GM18499 (cell line): ENCODE measurements around the gene MAN1B1.

Source experiments
- ATAC-seq: cut with Tn5 transposase; IDR thresholded peaks from one replicate; pipeline ENCODE4 v1.9.1; 2021; ENCODE audit warnings: moderate number of reproducible peaks; ENCODE audit not compliant: insufficient read depth, unreplicated experiment

Gene MAN1B1

DNA sequence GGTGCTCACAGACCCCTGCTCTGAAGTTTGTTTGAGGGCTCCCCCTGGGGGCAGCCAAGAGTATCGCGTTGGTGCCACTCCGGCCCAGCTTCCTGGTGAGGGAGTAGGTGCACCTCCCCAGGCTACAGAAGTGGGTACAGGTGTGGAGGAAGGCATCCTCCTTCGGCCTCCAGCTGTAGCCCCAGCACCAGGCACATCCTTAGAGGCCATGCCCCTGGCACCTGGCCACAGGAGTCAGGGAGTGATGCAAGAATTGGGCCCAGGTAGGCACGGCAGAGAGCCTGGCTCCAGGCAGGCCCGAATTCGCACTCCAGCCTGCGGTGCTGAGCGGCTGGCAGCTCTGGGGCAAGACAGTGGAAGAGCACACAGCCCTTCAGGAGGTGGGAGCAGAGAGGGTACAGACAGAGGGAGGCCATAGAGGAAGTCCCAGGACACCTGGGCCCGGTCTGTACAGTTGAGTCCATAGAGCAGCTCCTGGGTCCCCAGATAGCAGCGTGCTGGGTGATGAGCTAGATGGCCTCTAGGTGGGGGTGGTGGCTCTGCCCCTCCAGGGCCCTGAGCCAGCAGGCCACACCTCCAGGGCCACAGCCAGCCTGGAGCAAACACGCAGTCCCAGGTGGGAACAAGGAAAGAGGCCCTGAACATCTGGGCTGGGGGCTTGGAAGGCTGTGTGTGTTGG is 18.8 kb upstream of the MAN1B1 start:
- no peak for ATAC-seq

- no peak for ATAC-seq
These were observed 18.0 kb upstream of the MAN1B1 start for GRCh38 chr9:137068539-137069507.

GRCh38 chr9:137069508-137070091 is 17.2 kb upstream of the MAN1B1 start:
- ATAC-seq = no peak

- peak; percentile 43 for ATAC-seq
These were observed 16.4 kb upstream of the MAN1B1 start, which contains the start of gene SAPCD2 for GRCh38 chr9:137070201-137070905. SAPCD2 (minus strand) TSS chr9:137070557; CDS start chr9:137070460, 97 bp downstream.

GRCh38 chr9:137070906-137071275 is 15.9 kb upstream of the MAN1B1 start:
- ATAC-seq = no peak

DNA sequence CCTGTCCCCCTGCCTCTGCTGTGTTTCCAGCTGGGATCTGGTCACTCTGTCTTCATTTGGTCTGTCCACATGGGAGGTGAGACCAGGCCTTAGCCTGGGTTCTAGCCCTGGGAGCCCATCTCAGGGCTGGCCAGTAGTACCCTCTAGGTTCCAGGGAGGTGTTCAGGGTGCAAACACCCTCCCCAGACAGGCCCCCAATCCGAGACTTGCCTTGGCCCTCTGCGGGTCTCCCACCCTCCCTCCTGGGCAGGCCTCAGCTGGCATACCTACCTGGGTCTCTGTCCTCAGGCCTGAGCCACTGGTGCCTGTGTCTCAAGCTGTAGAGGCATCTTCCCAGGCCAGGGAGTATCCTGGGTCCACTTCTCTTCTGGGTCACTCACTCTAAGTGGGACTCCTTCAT is 15.5 kb upstream of the MAN1B1 start:
- no peak for ATAC-seq

- no peak for ATAC-seq
These were observed 12.8 kb upstream of the MAN1B1 start for GRCh38 chr9:137073992-137074399.

DNA sequence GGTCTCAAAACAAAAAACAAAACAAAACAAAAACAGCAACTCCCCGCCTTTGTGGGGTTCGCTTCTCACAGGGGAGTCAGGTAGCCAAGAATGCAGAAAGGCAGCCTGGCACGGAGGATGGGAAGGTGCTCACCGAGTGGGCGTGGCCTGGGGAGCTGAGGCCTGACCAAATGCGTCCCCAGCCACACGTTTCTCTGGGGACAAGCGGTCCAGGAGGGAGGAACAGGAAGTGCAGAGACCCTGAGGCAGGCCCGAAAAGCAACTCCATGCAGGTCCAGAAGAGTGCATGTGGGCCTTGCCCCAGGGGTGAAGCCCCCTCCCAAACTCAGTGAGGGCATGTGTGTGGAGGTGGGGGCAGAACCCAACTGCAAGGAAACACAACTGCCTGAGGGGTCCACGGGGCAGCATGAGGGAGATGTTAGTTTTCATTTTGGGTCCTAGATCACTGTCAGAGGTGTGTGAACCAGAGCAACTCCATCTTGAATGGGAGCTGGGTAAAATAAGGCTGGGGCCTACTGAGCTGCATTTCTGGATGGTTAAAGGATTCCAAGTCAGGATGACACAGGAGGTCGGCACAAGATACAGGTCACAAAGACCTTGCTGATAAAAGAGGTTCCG is 12.0 kb upstream of the MAN1B1 start:
- no peak for ATAC-seq

GRCh38 chr9:137075275-137075775 is 11.5 kb upstream of the MAN1B1 start:
- ATAC-seq = no peak

DNA sequence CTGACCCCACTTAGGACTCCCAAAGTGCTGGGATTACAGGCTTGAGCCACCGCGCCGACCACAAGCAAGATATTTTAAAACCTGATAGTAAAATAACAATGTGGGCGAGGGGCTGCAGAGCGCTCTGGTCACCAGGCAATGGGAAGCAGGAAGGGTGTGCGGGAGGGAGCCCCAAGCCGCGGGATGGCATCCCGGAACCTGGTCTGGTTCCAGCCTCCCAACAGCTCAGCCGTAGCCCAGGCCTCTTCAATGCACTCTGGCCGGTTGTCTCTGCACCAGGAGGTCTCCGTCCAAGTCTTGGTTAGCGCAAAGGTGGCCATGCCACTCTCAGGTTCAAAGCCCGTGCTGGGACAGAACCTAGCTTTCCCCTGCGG is 10.2 kb upstream of the MAN1B1 start:
- ATAC-seq = no peak

GRCh38 chr9:137077010-137077747 is 9.6 kb upstream of the MAN1B1 start, which contains the start of gene UAP1L1:
UAP1L1 (plus strand) TSS chr9:137077517; CDS start chr9:137077533, 16 bp downstream.
- no peak for ATAC-seq

- ATAC-seq = no peak
These were observed 8.8 kb upstream of the MAN1B1 start for GRCh38 chr9:137077758-137078693.

DNA sequence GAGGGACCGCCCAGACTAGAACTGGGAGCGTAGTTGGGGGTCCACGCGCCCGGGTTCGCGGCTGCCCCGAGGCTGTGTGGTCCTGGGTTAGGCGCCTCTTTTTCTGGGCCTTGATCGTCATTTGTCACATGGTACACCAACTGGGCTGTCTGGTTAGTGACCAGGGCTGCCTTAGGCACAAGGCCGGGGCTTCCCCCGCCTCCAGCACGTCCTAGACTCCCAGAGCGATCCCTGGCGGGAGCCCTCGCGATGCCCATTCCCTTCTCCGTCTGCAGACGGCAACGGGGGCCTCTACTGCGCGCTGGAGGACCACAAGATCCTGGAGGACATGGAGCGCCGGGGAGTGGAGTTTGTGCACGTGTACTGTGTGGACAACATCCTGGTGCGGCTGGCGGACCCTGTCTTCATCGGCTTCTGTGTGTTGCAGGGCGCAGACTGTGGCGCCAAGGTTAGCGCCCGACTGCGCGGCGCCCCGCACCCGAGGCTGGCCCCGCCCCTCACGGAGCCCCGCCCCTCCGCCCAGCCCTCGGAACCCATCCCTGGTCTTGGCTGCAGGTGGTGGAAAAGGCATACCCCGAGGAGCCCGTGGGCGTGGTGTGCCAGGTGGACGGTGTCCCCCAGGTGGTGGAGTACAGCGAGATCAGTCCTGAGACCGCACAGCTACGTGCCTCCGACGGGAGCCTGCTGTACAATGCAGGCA is 7.9 kb upstream of the MAN1B1 start:
- no peak for ATAC-seq

- ATAC-seq = no peak
These were observed 7.4 kb upstream of the MAN1B1 start for GRCh38 chr9:137079401-137079787.

- no peak for ATAC-seq
These were observed 6.3 kb upstream of the MAN1B1 start for GRCh38 chr9:137080260-137081122.

- ATAC-seq = no peak
These were observed 4.4 kb upstream of the MAN1B1 start for GRCh38 chr9:137082222-137082924.
